Uterus (tissue), 2 donors: ENCODE results near the gene RAC3.

ENCODE experiments used
- CTCF ChIP-seq, 4 experiments: fragments of 200-600 bp in 2 of 4; fragments of 450-650 bp in 2 of 4; sonication (generic) in 2 of 4; IDR thresholded peaks; one replicate each; pipeline ENCODE4 v1.5.1; 2016 to 2019; ENCODE audit warnings: antibody characterized with exemption in 4 of 4, mild to moderate bottlenecking in 2 of 4, moderate library complexity in 1 of 4
- POLR2A ChIP-seq, 2 donors: fragments of 450-650 bp; IDR thresholded peaks; one replicate each; pipeline ENCODE4 v1.6.1; 2016; ENCODE audit warnings: antibody characterized with exemption in 2 of 2, mild to moderate bottlenecking in 1 of 2, moderate library complexity in 1 of 2

GRCh38 chr17:81983011-81983638 lies 48.4 kb upstream of the RAC3 start:
- TF ChIP-seq CTCF (IDR thresholded peaks at IDR 0.05) = no peak
- no peak for TF ChIP-seq POLR2A (IDR thresholded peaks at IDR 0.05)
